Stimulated activated CD4-positive, alpha-beta T cell treated with anti-CD3 and anti-CD28 coated beads, Interleukin-4, amount 100 ng/mL, for 24 hours (primary cell): ENCODE results near the gene STPG4.

Source experiments
- DNase-seq: peaks from one replicate; pipeline ENCODE4 v3.0.0-alpha.2; 2020

The STPG4 gene

DNA sequence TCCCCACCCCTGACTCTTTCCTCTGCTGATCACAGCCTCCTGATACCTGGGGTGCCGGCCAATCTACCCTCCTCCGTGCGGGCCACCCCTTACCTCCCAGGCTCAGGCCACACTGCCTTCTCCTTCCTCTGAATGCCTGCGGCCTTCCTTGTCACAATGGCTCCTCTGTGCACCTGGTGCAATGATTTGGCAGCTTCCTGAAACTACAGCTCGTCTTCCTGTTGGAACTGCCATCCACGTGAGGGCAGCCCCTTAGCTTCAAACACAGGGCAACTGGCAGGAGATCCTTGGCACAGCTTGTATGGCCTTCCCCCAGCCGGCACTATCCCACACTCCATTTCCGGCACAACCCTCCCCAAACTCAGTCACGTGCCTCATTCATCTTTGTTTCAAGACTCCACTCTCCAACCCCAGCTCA lies 69.0 kb downstream of the STPG4 start:
- DNase-seq, result no peak

DNA sequence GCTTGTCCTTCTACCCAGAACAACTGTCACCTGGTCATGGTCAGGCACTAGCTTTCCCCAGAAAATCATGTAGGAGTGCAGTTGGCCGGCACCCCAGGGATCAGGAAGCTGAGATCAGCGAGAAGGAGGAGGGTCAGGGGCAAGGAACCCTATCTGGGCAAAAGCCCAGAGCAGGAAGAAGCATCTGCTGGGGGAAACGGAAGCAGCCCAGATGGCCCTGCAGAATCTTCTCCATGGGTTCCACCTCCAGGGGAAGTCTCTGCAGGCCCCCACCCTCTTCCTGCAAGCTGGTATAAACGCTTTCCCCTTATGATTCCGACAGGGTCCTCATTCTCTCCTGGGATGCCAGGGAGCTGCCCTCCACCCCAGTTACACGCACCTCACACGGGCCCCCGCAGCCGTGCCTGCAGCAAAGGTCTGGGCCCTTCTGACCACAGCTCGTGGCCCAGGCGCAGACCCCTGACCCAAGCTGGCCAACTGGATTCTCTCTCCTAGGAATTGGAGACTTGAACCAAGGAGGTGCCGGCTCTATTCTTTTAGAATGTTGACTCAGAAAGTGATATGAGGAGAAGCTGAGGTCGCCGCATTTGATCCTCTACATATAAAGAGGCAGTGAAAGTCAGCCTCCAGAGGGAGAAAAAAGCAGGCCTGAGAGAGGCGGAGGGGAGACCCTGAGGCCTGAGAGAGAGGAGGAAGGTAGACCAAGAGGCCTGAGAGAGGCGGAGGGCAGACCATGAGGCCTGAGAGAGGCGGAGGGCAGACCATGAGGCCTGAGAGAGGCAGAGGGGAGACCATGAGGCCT lies 71.0 kb downstream of the STPG4 start:
- no peak for DNase-seq

DNA sequence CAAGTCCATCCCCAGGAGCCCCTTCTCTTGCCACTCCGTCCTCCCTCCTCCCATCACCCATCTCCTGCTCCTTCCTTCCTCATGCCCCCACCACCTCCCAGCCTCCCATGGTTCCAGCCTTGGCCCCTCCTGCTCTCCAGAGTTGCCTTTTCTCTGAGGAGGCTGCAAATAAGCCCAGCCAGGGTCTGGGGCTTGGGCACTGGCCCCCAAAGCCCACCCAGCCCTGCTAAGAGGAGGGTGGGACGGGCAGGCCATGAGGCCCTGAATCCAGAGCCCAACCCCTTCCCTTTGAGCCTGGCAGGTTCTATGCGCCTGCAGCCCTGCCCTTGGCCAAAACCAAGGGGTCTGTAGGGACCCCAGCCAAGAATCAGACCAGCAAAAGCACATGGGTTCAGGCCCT lies 71.6 kb downstream of the STPG4 start:
- no peak for DNase-seq

GRCh38 chr2:47083005-47083404 lies 72.1 kb downstream of the STPG4 start:
- no peak for DNase-seq

- DNase-seq, result no peak
These were observed 74.2 kb downstream of the STPG4 start for GRCh38 chr2:47080888-47081301.

GRCh38 chr2:47079515-47080412 lies 75.3 kb downstream of the STPG4 start:
- DNase-seq, result no peak

GRCh38 chr2:47078541-47079482 lies 76.3 kb downstream of the STPG4 start:
- DNase-seq, result no peak

- no peak for DNase-seq
These were observed 77.5 kb downstream of the STPG4 start for GRCh38 chr2:47077442-47078117.

DNA sequence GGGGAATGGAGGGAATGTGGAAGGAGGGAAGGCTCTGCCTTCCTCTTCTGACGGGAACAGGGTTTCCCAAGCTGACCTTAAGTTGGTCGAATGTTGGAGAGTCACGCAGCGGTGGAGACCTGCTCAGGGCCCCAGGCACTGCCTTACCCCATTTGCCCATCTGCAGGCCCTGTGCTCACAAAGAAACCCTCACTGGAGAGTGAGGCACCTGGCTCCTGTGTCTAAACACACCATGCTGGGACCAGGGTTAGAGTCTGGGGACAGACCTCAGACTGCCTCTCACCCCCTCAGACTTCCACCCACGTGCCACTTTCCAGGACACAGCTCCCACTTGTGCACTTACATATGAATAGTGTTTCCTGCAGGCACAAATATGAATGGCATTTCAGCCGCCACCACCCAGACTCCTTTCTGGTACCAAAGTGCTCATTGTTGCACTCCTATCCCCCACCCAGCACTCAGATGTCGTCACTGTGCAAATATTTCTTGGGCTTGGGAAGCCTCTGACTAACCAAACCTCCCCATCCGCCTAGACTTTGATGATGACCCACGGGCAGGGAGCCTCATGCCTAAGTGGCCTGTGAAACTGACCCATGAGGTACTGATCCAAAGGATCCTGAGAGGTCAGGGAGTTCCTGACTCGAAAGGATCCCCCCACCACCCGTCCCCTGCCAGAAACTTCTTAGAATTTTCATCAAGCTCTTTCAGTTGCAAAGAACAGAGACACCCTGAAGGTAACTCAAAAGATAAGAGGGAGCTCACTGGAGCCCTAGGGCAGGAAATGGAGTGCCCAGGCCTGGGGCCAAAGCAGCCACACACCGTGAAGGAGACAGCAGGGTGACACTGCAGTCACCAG lies 78.3 kb downstream of the STPG4 start:
- DNase-seq, result no peak

GRCh38 chr2:47076126-47076506 lies 79.0 kb downstream of the STPG4 start:
- no peak for DNase-seq

DNA sequence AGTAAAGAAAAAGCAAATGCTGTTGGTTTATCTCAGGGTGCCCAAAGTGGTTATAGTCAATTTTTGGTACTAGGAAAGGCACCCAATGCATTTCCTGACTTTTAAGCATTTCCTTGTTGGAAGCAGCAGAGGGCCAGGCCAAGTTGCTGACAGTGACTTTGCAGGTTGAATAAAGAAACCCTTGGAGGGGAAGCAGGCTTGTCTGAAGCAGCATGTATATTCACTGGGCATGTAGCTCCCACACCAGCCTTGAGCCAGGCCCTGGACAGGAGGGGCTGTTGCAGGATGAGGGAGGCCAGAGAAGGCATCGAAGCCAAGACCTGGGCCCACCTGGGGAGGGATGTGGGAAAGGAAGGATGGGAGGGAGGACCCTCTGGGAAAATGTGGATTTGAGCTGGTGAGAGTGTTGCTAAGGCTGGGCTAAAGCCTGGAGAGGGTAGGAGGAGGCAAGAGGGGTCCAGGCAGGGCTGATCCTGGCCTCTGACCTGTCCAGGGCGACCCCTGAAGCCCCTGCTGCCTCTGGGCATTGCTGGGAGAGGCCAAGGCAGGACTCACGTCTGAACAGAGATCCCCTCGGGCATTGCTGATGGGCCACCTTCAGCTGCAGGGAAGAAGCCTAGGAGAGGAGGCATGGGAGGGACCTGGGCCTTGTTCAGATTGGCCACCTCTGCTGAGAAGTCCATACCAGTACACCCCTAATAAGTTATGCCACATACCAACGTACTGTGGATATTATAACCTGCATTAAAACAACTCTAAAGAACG lies 79.6 kb downstream of the STPG4 start:
- DNase-seq, result no peak

DNA sequence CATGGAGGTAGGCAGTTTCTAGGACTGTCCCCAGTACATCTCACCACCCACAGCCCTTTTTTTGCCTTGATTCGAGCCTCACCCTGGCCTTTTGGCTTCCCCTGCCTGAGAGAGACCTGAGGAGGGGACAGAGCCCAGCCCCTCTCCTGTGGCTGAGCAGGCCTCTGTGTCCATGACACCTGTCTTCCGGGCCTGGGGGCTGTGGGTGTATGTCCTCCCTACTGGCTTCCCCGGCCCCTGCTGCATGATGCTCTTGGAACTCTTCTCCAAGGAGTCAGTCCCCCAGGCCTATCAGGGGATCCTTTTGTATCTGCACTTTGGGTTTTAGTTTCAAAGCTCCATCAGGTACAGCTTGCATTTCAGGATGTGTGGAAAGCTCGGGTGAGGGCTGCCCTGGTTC lies 80.4 kb downstream of the STPG4 start:
- no peak for DNase-seq

GRCh38 chr2:47073641-47074040 lies 81.5 kb downstream of the STPG4 start:
- DNase-seq, result no peak

DNA sequence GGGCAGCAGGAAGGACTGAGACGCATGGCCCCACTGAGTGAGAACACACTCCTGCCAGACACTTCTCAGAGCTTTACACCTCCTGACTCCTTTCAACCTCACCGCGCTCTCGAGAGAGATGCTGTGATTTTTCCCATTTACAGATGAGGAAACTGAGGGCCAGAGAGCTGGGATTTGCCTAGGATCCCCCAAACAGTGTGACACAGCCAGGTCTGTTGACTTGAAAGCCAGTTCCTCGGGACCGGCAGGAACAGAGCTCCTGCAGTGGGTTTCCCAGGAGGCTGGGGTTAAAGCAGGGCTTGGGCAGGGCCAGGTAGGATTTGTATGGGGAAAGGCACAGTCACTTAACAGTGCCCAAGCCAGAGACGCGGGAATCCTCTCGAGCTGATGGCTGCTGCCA lies 81.9 kb downstream of the STPG4 start:
- no peak for DNase-seq

DNA sequence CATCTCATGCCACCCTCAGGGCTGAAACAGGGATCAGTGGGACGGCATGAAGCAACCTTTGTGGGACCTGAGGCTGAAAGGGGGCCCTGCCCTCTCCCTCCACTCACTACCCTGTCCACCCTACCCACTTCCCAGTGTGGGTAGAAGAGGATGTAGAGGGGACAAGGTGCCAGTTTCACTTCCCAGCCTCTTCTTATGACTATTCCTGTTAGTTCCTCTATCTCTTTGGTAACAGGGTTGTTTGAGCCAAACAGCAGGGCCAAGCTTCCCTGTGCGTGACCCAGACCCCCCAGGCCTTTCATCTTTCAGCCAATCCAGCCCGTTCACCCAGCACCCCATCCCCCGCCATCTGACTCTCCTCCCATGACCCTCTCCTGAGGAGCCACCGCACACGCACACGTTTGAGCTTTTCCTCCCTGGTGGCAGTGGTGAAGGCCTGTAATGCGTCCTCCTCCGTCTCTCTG lies 82.3 kb downstream of the STPG4 start:
- no peak for DNase-seq

- DNase-seq, result no peak
These were observed 83.0 kb downstream of the STPG4 start for GRCh38 chr2:47072018-47072691.

DNA sequence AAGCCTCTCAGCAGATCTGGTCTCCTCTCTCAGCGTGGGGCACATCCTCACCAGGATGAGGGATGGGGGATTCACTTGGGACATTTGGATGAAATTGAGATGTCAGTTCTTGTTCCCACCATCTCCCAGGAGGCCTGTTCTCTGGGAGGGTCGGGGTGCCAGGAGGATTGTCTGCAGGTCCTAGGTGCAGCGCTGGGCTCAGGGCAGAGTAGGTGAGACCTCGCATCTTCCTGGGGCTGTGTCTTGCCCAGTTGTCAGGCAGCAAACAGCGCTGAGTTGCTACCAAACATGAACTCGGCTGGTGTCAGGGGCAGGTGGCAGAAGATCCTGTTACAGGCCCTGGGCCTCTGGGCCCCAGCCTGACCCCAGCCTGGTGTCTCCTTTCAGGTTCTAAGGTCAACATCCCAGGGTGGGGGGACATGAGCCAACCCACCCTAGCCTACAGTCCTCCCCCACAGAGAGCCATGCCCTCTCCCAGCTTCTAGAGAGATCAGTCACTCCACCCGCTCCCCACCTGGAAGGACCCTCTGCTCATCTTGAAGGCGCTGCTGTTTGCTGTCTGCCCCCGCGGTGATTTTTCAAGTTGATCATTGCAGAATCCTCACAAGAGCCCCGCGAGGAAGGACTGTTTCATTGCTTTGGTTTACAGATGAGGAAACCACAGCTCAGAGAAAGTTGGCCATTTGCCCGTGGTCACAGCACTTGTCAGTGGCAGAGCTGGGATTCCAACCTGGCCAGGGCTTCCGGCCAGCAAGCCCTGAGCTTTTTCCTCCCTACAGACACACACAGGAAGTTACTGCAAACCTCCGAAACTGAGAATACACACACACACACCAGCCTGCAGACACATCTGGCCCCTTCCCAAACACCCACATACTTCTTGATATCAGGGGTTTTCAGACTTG lies 83.9 kb downstream of the STPG4 start:
- DNase-seq, result peak; percentile 24

- DNase-seq, result no peak
These were observed 84.8 kb downstream of the STPG4 start for GRCh38 chr2:47070155-47070919.
